HG03442 (cell line): ENCODE measurements around the gene TIMP3.
"Not testable (repeated sequence)": the region's sequence is repeated elsewhere in the genome, so short reads cannot be mapped to it uniquely, and the experiment has no call there.

Experiments
- ATAC-seq: cut with Tn5 transposase; IDR thresholded peaks from one replicate; pipeline ENCODE4 v1.9.1; 2021; ENCODE audit warnings: mild to moderate bottlenecking, moderate library complexity; ENCODE audit not compliant: unreplicated experiment

Gene TIMP3

GRCh38 chr22:32850591-32851517, 49.3 kb downstream of the TIMP3 start:
- ATAC-seq = no peak

- no peak for ATAC-seq
Observed at GRCh38 chr22:32852395-32853251, 51.1 kb downstream of the TIMP3 start.

GRCh38 chr22:32853662-32854061, 52.2 kb downstream of the TIMP3 start:
- no peak for ATAC-seq

GRCh38 chr22:32854351-32854804, 52.9 kb downstream of the TIMP3 start:
- ATAC-seq = no peak

GRCh38 chr22:32855045-32855756, 53.7 kb downstream of the TIMP3 start:
- ATAC-seq = no peak

GRCh38 chr22:32858121-32858703, 56.7 kb downstream of the TIMP3 start:
- ATAC-seq = no peak

- ATAC-seq = no peak
Observed at GRCh38 chr22:32858957-32859356, 57.5 kb downstream of the TIMP3 start.

- no peak for ATAC-seq
Observed at GRCh38 chr22:32859743-32860142, 58.2 kb downstream of the TIMP3 start.

GRCh38 chr22:32861330-32861729, 59.8 kb downstream of the TIMP3 start:
- no peak for ATAC-seq

GRCh38 chr22:32862083-32862482, 60.6 kb downstream of the TIMP3 start:
- no peak for ATAC-seq

- no peak for ATAC-seq
Observed at GRCh38 chr22:32862936-32863661, 61.6 kb downstream of the TIMP3 start.

GRCh38 chr22:32864041-32864440, 62.5 kb downstream of the TIMP3 start:
- no peak for ATAC-seq

- ATAC-seq = no peak
Observed at GRCh38 chr22:32864596-32864995, 63.1 kb downstream of the TIMP3 start.

GRCh38 chr22:32866953-32867352, 65.4 kb downstream of the TIMP3 start:
- no peak for ATAC-seq

- ATAC-seq = no peak
Observed at GRCh38 chr22:32868946-32869345, 67.4 kb downstream of the TIMP3 start.

- no peak for ATAC-seq
Observed at GRCh38 chr22:32870474-32870873, 69.0 kb downstream of the TIMP3 start.

GRCh38 chr22:32873604-32874003, 72.1 kb downstream of the TIMP3 start:
- ATAC-seq = not testable (repeated sequence)

GRCh38 chr22:32874385-32874784, 72.9 kb downstream of the TIMP3 start:
- no peak for ATAC-seq

- ATAC-seq = no peak
Observed at GRCh38 chr22:32874976-32875375, 73.5 kb downstream of the TIMP3 start.

GRCh38 chr22:32876516-32876915, 75.0 kb downstream of the TIMP3 start:
- ATAC-seq = no peak
